Measurements from ENCODE around the gene EFCAB6. TPM values are rescaled to one million over a fixed set of nuclear protein-coding genes. Genes with fewer than 3 reads are reported as not detected.

Gene EFCAB6
- total and polyA plus RNA-seq, 12 donors = 1.6 to 4.8 (median 2.9) TPM

DNA sequence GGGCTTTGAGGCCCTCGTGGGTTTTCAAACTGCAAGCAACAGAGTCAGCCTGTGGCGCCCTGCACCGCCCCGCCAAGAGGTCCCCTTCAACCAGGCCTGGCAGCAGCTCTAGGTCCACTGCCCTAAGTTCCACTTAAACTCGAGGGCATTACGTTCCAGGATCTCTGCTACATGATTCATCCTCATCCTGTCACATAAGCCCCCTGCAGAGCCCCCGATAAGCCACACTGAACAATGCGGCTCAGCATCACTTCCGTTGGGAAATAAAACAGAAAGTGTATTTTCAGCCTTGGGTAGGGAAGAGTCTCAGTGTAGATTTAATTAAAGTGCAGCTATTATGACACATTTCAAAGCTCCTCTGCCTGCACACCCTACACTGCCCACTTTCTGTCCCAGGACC lies 25.6 kb upstream of the EFCAB6 start:
- 73 to 80% (median 77%) methylated on average over 5 to 9 of the region's 9 CpGs for WGBS, 4 donors
- Histone ChIP-seq H3K9me3 (replicated peaks in 1 of 3) (no peaks in the 10 kb centered on the region), H3K27ac (no peak overlapping the region), H3K27me3 (no peaks in the 10 kb centered on the region), H3K4me3 (no peak overlapping the region), H3K4me1 (replicated peaks in 1 of 2) (no peaks in the 10 kb centered on the region), H3K36me3 (replicated peaks in 1 of 2) (no peaks in the 10 kb centered on the region)
- intact Hi-C loops (cut with DNase I) = no loop called here
- TF ChIP-seq POLR2A (IDR thresholded peaks at IDR 0.05) = no peak
- TF ChIP-seq, protein P1, sequence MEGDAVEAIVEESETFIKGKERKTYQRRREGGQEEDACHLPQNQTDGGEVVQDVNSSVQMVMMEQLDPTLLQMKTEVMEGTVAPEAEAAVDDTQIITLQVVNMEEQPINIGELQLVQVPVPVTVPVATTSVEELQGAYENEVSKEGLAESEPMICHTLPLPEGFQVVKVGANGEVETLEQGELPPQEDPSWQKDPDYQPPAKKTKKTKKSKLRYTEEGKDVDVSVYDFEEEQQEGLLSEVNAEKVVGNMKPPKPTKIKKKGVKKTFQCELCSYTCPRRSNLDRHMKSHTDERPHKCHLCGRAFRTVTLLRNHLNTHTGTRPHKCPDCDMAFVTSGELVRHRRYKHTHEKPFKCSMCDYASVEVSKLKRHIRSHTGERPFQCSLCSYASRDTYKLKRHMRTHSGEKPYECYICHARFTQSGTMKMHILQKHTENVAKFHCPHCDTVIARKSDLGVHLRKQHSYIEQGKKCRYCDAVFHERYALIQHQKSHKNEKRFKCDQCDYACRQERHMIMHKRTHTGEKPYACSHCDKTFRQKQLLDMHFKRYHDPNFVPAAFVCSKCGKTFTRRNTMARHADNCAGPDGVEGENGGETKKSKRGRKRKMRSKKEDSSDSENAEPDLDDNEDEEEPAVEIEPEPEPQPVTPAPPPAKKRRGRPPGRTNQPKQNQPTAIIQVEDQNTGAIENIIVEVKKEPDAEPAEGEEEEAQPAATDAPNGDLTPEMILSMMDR (IDR thresholded peaks at IDR 0.05) = no peak
- no peak for DNase-seq

DNA sequence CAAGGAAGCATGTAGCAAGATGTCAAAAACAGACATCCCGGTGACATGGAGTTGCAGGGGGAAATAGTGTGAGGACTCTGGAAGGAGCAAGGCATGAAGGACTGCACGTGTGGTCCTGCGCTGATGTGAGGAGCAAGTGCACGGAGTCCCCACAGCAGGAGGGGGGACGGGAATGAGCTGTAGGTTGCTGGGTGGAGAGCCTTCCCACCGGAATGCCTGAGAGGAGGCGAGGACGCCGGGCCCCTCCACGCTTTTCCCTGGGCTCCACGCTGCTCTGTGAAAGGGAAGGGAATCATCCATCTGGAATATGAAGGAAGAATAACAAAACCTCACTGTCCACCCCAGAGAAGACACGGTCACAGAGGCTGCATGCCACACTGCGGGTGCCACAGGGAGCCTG lies 23.6 kb upstream of the EFCAB6 start:
- TF ChIP-seq, protein P1 (IDR thresholded peaks at IDR 0.05) = no peak
- no peak for TF ChIP-seq POLR2A (IDR thresholded peaks at IDR 0.05)
- Histone ChIP-seq H3K4me3 (no peak overlapping the region), H3K36me3 (replicated peaks in 1 of 2) (no peaks in the 10 kb centered on the region), H3K9me3 (replicated peaks in 1 of 3) (no peaks in the 10 kb centered on the region), H3K27me3 (no peaks in the 10 kb centered on the region), H3K4me1 (replicated peaks in 1 of 2) (no peaks in the 10 kb centered on the region), H3K27ac (no peak overlapping the region)
- 75 to 82% (median 80%) methylated on average over 11 to 13 of the region's 13 CpGs for WGBS, 4 donors
- intact Hi-C loops (cut with DNase I) = no loop called here
- DNase-seq = no peak

DNA sequence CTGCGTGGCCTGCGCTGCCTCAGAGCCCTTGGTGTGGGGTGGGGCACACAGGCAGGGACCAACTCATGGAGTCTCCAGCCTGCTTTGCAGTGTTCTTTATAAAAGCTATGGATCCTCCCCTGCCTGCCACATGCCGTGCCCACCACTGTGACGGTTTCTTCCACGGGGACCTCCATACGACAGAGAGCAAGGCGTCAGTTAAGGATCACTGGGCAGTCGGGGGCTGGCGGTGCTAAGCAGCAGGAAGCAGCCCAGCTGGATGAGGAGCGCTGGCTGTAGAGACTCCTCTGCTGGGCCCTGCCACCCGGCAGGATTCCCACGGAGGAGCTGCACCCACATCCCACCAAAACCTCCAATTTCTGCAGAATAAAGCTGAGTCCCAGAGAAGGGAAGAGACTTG lies 23.1 kb upstream of the EFCAB6 start:
- no peaks in the 10 kb centered on the region for H3K4me1 ChIP-seq (replicated peaks in 1 of 2)
- no peaks in the 10 kb centered on the region for H3K27me3 ChIP-seq
- H3K27ac ChIP-seq = no peak overlapping the region
- H3K4me3 ChIP-seq = no peak overlapping the region
- H3K36me3 ChIP-seq (replicated peaks in 1 of 2) = no peaks in the 10 kb centered on the region
- intact Hi-C loops (cut with DNase I) = no loop called here
- TF ChIP-seq, protein P1 (IDR thresholded peaks at IDR 0.05) = no peak
- TF ChIP-seq POLR2A (IDR thresholded peaks at IDR 0.05) = no peak
- no peaks in the 10 kb centered on the region for H3K9me3 ChIP-seq (replicated peaks in 1 of 3)
- 69 to 73% (median 73%) methylated on average over 3 to 12 of the region's 12 CpGs; no CpG with 5 or more reads in 1 of the 4 donors for WGBS, 4 donors
- no peak for DNase-seq

DNA sequence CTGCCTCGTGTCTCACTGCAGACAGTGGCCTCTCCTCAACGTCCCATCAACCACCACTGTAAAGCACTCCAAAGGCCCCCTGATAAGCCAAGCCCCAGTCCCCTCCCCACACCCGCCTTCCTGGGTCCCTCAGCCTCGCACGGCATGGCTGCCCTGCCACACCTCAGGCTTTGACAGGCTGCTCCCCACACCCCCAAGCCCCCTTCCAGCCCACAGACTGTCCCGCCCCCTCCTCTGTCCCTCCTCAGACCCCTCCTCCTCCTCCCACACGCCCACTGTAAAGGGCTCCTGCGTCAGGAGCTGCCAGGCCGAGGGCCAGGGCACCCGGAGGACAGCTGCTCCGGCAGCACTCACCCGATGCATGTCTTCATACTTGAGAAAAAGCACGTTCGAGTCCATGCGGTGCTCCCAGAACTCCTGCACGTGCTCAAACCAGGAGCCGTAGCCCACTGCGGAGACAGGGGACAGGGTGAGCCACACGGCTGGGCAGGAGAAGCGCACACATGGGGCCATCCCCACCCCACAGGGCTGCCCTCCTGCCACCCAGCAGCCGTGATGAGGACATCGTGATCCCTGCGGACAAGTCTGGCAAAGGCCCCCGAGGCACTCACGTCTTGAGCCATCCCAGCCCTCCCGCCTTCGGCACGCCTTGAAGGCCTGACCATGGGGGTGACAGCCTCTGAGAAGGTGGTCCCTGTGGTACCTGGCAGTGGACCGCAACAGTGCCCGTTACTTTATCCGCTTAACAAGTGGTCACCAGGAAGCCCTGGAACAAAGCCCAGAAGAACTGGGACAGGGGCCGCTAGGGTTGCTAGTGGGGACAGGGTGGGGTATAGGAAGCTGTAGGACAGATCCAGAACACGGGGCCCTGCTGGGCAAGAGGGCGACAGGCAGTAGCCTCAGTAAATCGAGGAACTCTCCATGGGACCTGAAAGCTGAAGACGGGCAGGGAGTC lies 21.5 kb upstream of the EFCAB6 start:
- TF ChIP-seq POLR2A (IDR thresholded peaks at IDR 0.05) = no peak
- TF ChIP-seq, protein P1 (IDR thresholded peaks at IDR 0.05) = no peak
- Histone ChIP-seq H3K4me3 (no peak overlapping the region), H3K9me3 (replicated peaks in 1 of 3) (no peaks in the 10 kb centered on the region), H3K27me3 (no peaks in the 10 kb centered on the region), H3K27ac (no peak overlapping the region), H3K36me3 (replicated peaks in 1 of 2) (no peaks in the 10 kb centered on the region), H3K4me1 (replicated peaks in 1 of 2) (no peaks in the 10 kb centered on the region)
- 65 to 83% (median 76%) methylated on average over 14 to 36 of the region's 36 CpGs for WGBS, 4 donors
- no peak for DNase-seq
- intact Hi-C loops (cut with DNase I) = no loop called here

All from adrenal gland (tissue), 12 donors.